ENCODE results near the gene ZSCAN5B.
"Not testable (repeated sequence)": the region's sequence is repeated elsewhere in the genome, so short reads cannot be mapped to it uniquely, and the experiment has no call there.

Gene ZSCAN5B, protein sequence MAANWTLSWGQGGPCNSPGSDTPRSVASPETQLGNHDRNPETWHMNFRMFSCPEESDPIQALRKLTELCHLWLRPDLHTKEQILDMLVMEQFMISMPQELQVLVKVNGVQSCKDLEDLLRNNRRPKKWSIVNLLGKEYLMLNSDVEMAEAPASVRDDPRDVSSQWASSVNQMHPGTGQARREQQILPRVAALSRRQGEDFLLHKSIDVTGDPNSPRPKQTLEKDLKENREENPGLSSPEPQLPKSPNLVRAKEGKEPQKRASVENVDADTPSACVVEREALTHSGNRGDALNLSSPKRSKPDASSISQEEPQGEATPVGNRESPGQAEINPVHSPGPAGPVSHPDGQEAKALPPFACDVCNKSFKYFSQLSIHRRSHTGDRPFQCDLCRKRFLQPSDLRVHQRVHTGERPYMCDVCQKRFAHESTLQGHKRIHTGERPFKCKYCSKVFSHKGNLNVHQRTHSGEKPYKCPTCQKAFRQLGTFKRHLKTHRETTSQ

DNA sequence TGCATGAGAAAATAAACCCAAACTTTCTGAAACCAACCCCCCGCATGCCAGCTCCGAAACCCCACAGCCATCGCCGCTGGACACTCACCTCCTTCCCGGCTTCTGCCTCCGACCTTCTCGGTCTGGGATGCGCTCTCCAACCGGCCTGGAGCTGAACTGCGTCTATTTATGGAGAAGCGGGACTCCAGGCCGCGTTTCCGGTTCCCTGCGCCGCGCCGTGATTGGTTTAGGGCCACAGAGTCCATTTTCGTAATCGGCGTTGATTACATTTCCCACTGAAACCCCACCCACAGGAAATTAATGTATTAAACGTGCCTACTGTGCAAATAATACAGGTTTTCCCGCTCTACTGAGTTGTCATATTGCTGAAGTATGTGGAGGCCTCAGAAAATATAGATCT is at the start of gene ZSCAN5B:
Gene ZSCAN5B, minus strand, starts transcription at position 138 of the 400 bp plus-strand sequence. CDS start 4,731 bp downstream, outside the sequence.
- DNase-seq, result not testable (repeated sequence)

DNA sequence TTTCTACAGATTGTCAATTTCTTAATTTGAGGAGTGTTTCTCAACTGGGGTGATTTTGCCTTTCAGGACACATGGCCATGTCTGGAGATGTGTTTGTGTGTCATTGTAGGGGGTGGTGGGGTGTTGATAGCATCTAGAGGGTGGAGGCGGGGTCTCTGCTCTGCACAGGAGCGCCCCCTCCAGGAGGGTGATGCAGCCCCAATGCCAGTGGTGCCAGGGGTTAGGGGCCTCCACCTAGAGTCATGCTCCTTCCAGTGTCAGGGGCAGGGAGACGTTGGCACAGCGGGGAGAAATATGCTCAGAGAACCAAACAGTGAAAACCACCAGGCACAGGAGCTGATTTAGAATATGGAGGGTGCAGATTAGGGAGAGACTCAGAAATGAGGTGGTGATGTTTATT is 48.2 kb upstream of the ZSCAN5B start:
- DNase-seq, result not testable (repeated sequence)

DNA sequence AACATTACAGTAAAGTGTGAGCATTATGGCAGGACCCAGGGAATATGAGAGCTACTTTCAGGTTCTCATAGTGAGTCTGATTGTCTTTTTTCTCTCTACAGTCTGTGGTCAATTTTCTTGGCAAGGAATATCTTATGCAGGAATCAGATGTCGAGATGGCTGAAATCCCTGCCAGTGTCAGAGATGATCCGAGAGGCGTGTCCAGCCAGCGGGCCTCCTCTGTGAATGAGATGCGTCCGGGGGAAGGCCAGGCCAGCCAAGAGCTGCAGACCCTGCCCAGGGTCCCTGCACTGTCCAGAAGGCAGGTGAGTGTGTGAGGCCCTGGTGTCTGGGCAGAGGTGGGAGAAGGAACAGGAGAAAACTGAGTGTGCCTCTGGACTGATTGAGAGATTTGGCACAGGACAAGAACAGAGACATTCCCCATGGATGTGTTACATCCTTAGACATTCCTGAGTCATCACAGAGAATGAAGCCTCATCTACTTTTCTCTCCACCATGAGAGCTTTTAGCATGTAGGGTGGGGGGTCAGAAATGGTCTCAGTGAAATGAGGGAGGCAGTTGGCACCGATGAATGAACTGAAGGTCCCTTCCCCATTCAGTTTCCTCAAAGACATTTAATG is 47.6 kb upstream of the ZSCAN5B start:
- DNase-seq, result no peak

DNA sequence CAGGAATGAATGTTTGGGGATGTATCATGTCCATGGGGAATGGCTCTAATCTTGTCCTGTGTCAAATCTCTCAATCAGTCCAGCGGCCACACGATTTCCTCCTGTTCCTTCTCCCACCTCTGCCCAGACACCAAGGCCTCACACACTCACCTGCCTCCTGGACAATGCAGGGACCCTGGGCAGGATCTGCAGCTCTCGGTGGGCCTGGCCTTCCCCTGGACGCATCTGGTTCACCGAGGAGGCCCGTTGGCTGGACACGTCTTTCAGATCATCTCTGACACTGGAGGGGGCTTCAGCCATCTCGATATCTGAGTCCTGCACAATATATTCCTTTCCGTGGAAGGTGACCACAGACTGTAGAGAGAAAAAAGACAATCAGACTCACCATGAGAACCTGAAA is 25.9 kb upstream of the ZSCAN5B start:
- no peak for DNase-seq

DNA sequence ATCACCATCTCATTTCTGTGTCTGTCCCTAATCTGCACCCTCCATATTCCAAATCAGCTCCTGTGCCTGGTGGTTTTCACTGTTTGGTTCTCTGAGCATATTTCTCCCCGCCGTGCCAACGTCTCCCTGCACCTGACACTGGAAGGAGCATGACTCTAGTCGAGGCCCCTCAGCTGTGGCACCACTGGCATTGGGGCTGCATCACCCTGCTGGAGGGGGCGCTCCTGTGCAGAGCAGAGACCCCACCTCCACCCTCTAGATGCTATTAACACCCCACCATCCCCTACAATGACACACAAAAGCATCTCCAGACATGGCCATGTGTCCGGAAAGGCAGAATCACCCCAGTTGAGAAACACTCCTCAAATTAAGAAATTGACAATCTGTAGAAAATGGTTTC is 25.3 kb upstream of the ZSCAN5B start:
- DNase-seq, result no peak

DNA sequence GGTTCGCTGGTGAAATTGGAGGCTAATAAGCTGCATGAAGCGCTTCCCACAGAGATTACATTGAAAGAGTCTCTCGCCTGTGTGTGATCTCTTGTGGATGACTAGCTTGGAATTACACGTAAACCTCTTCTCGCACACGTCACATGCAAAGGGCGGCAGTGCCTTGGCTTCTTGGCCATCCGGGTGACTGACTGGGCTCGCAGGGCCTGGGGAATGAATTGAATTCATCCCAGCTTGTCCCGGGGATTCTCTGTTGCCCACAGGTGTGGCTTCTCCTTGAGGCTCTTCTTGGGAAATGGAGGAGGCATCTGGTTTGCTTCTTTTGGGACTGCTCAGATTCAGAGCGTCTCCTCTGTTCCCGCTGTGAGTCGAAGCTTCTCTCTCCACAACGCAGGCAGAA is 24.3 kb upstream of the ZSCAN5B start:
- no peak for DNase-seq

DNA sequence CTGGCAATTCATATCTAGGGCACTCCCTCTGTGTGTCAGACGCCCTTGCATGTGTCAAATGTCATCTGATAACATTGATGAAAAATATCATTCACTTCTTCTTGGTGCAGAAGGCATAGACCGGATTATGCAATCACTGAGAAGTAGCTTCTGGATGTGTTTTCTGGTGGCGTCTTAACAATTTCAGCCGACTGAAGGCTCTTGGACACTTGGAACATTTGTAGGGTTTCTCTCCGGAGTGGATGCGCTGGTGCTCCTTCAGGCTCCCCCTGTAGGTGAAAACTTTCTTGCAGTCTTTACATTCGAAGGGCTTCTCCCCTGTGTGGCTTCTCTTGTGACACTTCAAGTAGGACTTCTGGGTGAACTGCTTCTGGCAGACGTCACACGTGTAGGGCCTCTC is 23.9 kb upstream of the ZSCAN5B start:
- peak; percentile 34 for DNase-seq

DNA sequence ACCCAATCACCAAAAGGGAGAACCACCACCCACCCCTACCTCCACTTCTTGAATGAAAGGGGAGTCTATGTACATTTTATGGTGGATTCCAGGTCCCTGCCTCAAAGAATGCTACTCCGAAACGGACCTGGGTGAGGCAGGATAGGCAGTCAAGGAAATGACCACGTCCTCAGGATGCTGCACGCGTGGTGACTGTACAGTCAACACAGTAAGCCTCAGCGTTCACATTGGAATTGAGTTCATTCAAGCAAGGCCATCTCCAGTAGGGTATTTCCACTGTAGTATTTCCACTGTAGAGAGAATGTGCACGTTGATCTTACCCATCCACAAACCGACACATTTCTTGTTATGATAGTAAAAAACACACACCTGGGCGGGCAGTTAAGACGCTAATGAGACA is 21.4 kb upstream of the ZSCAN5B start:
- no peak for DNase-seq

DNA sequence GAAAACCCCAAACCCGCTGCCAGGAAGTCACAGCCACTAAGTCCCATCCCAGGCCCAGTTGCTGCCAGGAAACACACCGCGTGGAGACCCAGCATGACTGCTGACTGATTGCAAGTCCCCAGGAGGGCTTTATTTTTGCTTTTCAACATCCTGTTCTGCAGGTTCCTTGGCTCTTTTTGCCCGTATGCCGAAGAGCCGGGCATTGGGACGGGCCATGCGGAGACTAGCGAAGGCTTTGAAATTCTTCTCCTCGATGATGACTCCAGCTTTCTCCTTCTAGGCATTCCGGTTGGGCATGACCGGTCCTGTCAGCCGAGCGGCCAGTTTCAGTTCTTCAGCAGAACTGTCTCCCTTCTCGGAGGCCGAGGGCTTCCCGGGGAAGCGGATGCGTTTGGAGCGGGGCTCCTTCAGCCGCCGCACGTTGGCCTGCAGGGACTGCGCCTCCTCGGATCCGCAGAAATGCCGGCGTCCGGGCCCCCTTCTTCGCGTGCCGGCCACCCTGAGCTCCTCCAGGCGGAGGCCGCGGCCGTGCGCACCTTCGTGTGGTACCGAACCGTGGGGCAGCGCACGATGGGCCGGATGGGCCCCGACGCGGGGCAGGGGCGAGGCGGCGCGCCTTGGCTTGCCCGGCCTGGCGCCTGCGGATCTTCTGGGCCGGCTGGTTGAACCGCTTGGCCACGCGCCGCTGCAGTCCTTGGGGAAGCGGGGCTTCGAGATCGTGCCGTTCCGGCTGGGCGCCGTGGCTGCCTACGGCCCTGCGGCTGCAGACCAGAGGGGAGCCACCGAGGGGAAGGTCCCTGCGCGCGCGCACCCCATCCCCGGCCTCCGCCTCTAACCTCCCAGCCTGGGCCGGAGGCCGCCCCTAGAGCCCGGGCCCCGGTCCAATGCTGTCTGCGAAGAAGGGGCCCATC is 19.7 kb upstream of the ZSCAN5B start:
- peak; percentile 79 for DNase-seq

DNA sequence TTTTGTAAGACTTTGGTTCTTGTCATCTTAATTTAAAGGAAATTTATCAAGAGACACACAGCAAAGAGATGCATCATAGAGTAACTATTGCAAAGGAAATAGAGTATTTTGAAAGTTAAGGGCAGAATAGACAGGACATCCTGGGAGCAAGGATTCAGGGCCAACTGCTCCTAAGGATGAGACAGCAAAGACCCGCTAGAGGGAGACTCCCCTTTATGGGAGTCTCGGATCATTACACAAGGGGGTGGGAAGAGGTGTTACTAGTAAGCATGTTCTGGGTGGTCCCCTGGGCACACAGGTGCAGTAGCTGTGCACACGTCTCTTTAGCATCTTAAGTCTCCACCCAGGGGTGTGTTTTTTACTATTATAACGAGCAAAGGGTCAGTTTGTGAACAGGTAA is 14.1 kb upstream of the ZSCAN5B start:
- peak; percentile 11 for DNase-seq

DNA sequence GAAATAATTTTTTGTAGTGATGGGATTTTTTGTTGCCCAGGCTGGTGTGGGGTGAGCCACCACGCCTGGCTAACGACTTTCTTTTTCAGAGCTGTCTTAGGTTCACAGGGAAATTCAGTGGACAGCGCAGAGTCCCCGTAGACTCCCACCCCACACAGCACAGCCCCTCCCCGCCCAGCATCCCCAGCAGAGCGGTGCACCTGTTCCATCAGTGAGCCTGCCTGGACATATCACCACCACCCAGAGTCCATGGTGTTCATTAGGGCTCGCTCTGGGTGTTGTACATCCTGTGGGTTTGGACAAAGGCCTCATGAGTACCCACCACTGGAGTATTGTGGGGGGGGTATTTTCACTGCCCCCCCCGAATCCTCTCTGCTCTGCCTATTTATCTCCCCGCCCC is 12.5 kb upstream of the ZSCAN5B start:
- not testable (repeated sequence) for DNase-seq

DNA sequence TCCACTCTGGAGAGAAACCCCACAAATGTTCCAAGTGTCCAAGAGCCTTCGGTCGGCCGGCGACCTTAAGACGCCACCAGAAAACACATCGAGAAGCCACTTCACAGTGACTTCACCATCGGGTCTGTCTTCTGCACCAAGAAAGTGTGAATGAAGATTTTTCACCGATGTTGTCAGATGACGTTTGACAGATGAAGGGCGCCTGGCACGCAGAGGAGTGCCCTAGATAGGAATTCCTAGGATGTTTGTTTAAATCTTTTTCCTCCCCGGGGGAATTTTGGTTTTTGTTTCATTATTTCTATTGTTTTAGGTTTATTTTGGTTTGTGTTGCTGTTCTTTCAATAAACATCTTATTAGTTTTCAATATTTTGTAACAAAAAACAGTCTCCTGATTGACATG is 11.5 kb upstream of the ZSCAN5B start:
- DNase-seq, result no peak

DNA sequence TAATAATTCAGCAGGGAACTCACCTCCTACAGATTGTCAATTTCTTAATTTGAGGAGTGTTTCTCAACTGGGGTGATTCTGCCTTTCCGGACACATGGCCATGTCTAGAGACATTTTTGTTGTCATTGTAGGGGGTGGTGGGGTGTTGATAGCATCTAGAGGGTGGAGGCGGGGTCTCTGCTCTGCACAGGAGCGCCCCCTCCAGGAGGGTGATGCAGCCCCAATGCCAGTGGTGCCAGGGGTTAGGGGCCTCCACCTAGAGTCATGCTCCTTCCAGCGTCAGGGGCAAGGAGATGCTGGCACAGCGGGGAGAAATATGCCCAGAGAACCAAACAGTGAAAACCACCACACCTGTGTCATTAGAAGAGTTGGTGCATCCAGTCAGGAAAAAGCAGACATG is 10.0 kb upstream of the ZSCAN5B start:
- not testable (repeated sequence) for DNase-seq

DNA sequence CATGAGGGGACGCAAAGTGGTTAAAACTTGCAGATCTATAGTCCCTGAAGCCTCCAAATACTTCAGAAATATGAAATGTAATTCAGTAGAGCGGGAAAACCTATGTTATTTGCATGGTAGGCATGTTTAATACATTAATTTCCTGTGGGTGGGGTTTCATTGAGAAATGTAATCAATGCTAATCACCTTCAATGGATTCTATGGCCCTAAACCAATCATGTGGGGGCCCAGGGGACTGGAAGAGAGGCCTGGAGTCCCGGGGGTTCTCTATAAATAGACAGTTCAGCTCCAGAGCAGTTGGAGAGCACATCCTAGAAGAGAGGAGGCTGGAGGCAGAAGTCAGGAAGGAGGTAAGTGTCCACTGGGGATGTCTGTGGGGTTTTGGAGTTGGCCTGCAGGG is 4.4 kb upstream of the ZSCAN5B start, which contains the start of gene ZSCAN5C:
Gene ZSCAN5C, plus strand, starts transcription at position 301 of the 400 bp plus-strand sequence. CDS start 3,641 bp downstream, outside the sequence.
- DNase-seq, result no peak

DNA sequence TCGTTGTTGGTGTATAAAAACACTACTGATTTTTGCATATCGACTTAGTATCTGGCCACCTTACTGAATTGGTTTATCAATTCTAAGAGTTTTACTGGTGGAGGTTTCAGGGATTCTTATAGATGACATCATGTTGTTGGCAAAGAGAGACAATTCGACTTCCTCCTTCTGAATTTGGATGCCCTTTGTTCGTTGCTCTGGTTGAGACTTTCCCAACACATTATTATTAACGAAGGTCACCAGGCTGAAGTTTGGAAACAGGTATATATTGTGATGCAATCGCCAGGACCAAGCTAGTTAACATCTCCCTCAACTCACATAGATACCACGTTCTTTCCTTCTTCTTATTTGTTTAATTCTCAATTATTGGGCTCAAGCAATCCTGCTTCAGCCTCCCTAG is 2.1 kb upstream of the ZSCAN5B start:
- no peak for DNase-seq

DNA sequence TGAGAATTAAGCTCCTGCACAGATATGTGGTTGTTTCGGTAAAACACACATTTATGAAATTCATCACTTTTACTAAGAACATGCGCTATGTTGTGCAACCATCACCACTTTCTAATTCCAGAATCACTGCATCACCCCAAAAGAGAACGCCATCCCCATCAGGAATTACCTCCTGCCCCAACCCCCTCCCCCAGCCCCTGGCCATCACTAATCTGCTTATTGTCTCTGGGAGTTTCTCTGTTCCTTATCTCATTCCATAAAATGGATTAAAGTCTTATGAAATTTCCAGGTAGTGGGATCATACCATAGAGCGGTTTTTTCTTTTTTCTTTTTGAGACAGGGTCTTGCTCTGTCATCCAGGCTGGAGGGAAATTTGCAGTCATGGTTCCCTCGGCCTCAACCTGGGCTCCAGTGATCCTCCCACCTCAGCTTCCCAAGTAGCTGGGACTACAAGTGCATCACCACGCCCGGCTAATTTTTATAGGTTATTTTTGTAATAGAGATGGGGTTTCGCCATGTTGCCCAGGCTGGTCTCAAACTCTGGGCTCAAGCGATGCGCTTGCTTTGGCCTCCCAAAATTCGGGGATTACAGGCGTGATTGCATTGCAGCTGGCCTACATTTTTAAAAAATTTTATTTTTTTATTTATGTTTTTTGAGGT is 3.5 kb downstream of the ZSCAN5B start:
- DNase-seq, result no peak

DNA sequence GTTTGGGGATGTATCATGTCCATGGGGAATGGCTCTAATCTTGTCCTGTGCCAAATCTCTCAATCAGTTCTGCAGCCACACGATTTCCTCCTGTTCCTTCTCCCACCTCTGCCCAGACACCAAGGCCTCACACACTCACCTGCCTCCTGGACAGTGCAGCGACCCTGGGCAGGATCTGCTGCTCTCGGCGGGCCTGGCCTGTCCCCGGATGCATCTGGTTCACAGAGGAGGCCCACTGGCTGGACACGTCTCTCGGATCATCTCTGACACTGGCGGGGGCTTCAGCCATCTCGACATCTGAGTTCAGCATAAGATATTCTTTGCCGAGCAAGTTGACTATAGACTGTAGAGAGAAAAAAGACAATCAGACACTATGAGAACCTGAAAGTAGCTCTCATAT is 5.9 kb downstream of the ZSCAN5B start:
- DNase-seq, result no peak

DNA sequence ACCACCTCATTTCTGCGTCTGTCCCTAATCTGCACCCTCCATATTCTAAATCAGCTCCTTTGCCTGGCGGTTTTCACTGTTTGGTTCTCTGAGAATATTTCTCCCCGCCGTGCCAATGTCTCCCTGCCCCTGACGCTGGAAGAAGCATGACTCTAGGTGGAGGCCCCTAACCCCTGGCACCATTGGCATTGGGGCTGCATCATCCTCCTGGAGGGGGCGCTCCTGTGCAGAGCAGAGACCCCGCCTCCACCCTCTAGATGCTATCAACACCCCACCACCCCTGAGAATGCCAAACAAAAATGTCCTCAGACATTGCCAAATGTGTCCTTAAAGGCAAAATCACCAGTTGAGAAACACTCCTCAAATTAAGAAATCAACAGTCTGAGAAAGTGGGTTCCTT is 6.5 kb downstream of the ZSCAN5B start:
- no peak for DNase-seq

DNA sequence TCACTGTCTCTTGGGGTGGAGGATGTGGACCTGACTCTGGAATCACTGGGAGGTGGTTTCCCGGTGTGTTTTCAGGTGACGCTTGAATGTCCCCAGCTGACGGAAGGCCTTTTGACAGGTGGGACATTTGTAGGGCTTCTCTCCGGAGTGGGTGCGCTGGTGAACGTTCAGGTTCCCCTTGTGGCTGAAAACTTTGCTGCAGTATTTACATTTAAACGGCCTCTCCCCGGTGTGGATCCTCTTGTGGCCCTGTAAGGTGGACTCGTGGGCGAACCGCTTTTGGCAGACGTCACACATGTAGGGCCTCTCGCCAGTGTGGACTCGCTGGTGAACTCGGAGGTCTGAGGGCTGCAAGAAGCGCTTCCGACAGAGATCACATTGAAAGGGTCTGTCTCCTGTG is 7.8 kb downstream of the ZSCAN5B start:
- peak; percentile 37 for DNase-seq

DNA sequence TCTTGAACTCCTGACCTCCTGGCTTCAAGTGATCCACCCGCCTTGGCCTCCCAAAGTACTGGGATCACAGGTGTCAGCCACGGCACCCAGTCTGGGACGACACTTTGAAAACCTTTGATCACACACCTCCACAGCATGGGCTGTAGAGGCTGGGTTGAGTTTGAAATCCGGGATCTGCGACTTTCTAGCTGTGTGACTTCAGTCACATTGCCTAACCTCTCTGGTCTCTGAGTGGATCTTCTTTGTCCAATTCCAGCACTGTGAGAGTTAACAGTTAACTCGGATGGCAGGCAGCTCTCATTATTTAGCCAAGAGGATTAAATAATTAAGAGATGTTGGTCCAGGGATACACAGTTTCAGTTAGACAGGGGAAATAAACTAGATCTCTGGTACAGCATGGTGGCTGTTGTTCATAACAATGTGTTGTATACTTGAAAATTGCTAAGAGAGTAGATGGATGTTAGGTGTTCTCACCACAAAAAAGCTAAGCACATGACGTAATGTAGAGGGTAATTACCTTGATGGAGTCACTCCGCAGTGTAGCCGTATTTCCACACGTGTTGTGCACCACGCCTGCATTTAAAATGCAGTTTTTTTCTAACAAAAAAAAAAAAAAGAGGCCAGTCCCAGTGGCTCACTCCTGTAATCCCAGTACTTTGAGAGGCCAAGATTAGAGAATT is 19.9 kb downstream of the ZSCAN5B start:
- DNase-seq, result peak; percentile 46

DNA sequence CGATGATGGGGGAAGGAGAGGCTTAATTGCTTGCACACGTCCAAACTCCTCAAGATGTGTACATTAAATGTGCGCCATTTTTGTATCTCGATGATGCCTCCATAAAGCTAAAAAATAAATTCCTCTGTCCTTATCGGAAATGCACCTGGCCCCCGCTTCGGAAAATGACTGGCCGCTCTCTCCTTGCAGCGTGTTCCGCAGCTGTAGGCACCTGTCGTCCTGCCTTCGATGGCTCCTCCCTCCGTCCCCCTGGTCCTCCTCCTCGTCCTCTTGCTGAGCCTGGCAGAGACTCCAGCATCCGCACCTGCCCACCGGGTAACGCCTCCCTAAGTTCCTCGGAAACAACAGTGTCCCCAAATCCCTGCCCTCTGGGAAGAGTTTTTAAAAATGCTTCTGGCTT is 20.7 kb downstream of the ZSCAN5B start:
- DNase-seq, result peak; percentile 78

DNA sequence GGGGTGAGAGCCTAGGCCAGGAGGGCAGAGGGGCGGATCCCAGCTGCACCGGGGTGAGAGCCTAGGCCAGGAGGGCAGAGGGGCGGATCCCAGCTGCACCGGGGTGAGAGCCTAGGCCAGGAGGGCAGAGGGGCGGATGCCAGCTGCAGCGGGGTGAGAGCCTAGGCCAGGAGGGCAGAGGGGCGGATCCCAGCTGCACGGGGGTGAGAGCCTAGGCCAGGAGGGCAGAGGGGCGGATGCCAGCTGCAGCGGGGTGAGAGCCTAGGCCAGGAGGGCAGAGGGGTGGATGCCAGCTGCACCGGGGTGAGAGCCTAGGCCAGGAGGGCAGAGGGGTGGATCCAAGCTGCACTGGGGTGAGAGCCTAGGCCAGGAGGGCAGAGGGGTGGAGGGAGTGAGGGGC is 21.3 kb downstream of the ZSCAN5B start:
- not testable (repeated sequence) for DNase-seq
